Spinal cord (tissue), 10 donors: ENCODE data around the gene LRRC4C. TPM values are rescaled to one million over a fixed set of nuclear protein-coding genes. Genes with fewer than 3 reads are reported as not detected.

Experiments used
- DNase-seq, 6 donors: peaks; one replicate each; pipeline versions ENCODE4 v3.0.0 to v3.0.0-alpha.2; 2013 to 2015; ENCODE audit warnings: low spot score in 6 of 6, low read depth in 4 of 6
- H3K27ac ChIP-seq: one replicate; pipeline ENCODE4 v1.5.1; 2013; ENCODE audit warnings: low read depth, low read length, control low read depth
- H3K27me3 ChIP-seq: one replicate; pipeline ENCODE4 v1.6.1; 2013; ENCODE audit warnings: low read length; ENCODE audit not compliant: control insufficient read depth, insufficient read depth
- H3K36me3 ChIP-seq: one replicate; pipeline ENCODE4 v1.6.1; 2013; ENCODE audit warnings: low read length; ENCODE audit not compliant: control insufficient read depth, insufficient read depth
- H3K4me1 ChIP-seq: one replicate; pipeline ENCODE4 v1.6.1; 2013; ENCODE audit warnings: low read length; ENCODE audit not compliant: control insufficient read depth, insufficient read depth
- H3K4me3 ChIP-seq: one replicate; pipeline ENCODE4 v1.5.1; 2013; ENCODE audit warnings: low read depth, low read length, control low read depth
- H3K9me3 ChIP-seq: one replicate; pipeline ENCODE4 v1.6.1; 2013; ENCODE audit warnings: low read length; ENCODE audit not compliant: control insufficient read depth, insufficient read depth
- WGBS: methylation state at CpG from one replicate; pipeline ENCODE4 v1.1.5; 2013; ENCODE audit warnings: missing lambda C conversion rate; ENCODE audit not compliant: insufficient coverage; 5-methylcytosine and 5-hydroxymethylcytosine counted together
- polyA plus RNA-seq, 2 donors: library from polyadenylated mRNA; unstranded; fragments of 120-200 nt; gene quantifications; one replicate each; pipeline ENCODE4 v1.2.1, GENCODE V29; 2013; ENCODE audit not compliant: insufficient read length in 2 of 2
- total RNA-seq, 2 donors: library from RNA; depleted of rRNA in 1 of 2; stranded (reverse); fragments of 120-200 nt in 1 of 2; fragments of >200 nt in 1 of 2; gene quantifications; one replicate each; pipeline versions ENCODE4 v1.2.3 to v1.2.4, GENCODE V29; 2013 to 2014
- donor health status: healthy.

LRRC4C gene
- total and polyA plus RNA-seq, 4 donors: 25.6 to 54.9 (median 39.0) TPM

GRCh38 chr11:41377709-41378394, 81.6 kb downstream of the LRRC4C start:
- Histone ChIP-seq H3K27me3 (no peaks in the 10 kb centered on the region), H3K9me3 (no peaks in the 10 kb centered on the region), H3K4me3 (no peak overlapping the region), H3K4me1 (no peaks in the 10 kb centered on the region), H3K27ac (no peak overlapping the region), H3K36me3 (no peaks in the 10 kb centered on the region)
- no CpG with 5 or more reads among the region's 7 CpGs for WGBS
- no peak for DNase-seq

GRCh38 chr11:41351825-41352224, 107.6 kb downstream of the LRRC4C start:
- no peaks in the 10 kb centered on the region for H3K9me3 ChIP-seq
- no peaks in the 10 kb centered on the region for H3K4me1 ChIP-seq
- no peak overlapping the region for H3K27ac ChIP-seq
- no peaks in the 10 kb centered on the region for H3K36me3 ChIP-seq
- H3K4me3 ChIP-seq: no peak overlapping the region
- DNase-seq: no peak
- no CpG with 5 or more reads among the region's 2 CpGs for WGBS
- no peaks in the 10 kb centered on the region for H3K27me3 ChIP-seq

GRCh38 chr11:41346042-41346441, 113.4 kb downstream of the LRRC4C start:
- no peak for DNase-seq
- H3K4me3 ChIP-seq: no peak overlapping the region
- no peak overlapping the region for H3K27ac ChIP-seq
- no peaks in the 10 kb centered on the region for H3K36me3 ChIP-seq
- no peaks in the 10 kb centered on the region for H3K27me3 ChIP-seq
- no CpG with 5 or more reads among the region's 2 CpGs for WGBS
- no peaks in the 10 kb centered on the region for H3K4me1 ChIP-seq
- H3K9me3 ChIP-seq: no peaks in the 10 kb centered on the region

- no peak overlapping the region for H3K4me3 ChIP-seq
- no peak overlapping the region for H3K27ac ChIP-seq
- no peaks in the 10 kb centered on the region for H3K36me3 ChIP-seq
- H3K4me1 ChIP-seq: no peaks in the 10 kb centered on the region
- DNase-seq: no peak
- no peaks in the 10 kb centered on the region for H3K9me3 ChIP-seq
- WGBS: 100% methylated on average over 2 of the region's 7 CpGs
- no peaks in the 10 kb centered on the region for H3K27me3 ChIP-seq
These were observed 125.2 kb downstream of the LRRC4C start for GRCh38 chr11:41334007-41334933.

GRCh38 chr11:41333357-41333756, 126.1 kb downstream of the LRRC4C start:
- WGBS: no CpG with 5 or more reads among the region's 1 CpG
- H3K27ac ChIP-seq: no peak overlapping the region
- DNase-seq: no peak

GRCh38 chr11:41328324-41328723, 131.1 kb downstream of the LRRC4C start:
- no peaks in the 10 kb centered on the region for H3K9me3 ChIP-seq
- no peaks in the 10 kb centered on the region for H3K36me3 ChIP-seq
- H3K4me1 ChIP-seq: no peaks in the 10 kb centered on the region
- DNase-seq: no peak
- WGBS: no CpG with 5 or more reads among the region's 4 CpGs
- no peak overlapping the region for H3K4me3 ChIP-seq
- no peak overlapping the region for H3K27ac ChIP-seq
- no peaks in the 10 kb centered on the region for H3K27me3 ChIP-seq

More at GRCh38 chr11:41333357-41333756, 126.1 kb downstream of the LRRC4C start:
- Histone ChIP-seq H3K4me1 (no peaks in the 10 kb centered on the region), H3K4me3 (no peak overlapping the region), H3K27me3 (no peaks in the 10 kb centered on the region), H3K36me3 (no peaks in the 10 kb centered on the region), H3K9me3 (no peaks in the 10 kb centered on the region)

- no peak overlapping the region for H3K27ac ChIP-seq
- 100% methylated on average over 2 of the region's 3 CpGs for WGBS
- no peak for DNase-seq
- no peaks in the 10 kb centered on the region for H3K27me3 ChIP-seq
- H3K9me3 ChIP-seq: no peaks in the 10 kb centered on the region
- H3K4me3 ChIP-seq: no peak overlapping the region
- no peaks in the 10 kb centered on the region for H3K4me1 ChIP-seq
- no peaks in the 10 kb centered on the region for H3K36me3 ChIP-seq
These were observed 136.0 kb downstream of the LRRC4C start for GRCh38 chr11:41323446-41323845.

- Histone ChIP-seq H3K4me3 (no peak overlapping the region), H3K9me3 (no peaks in the 10 kb centered on the region), H3K27ac (no peak overlapping the region), H3K27me3 (no peaks in the 10 kb centered on the region), H3K4me1 (no peaks in the 10 kb centered on the region), H3K36me3 (no peaks in the 10 kb centered on the region)
- no peak for DNase-seq
- no CpG with 5 or more reads among the region's 1 CpG for WGBS
These were observed 138.8 kb downstream of the LRRC4C start for GRCh38 chr11:41320653-41321052.

GRCh38 chr11:41320238-41320637, 139.2 kb downstream of the LRRC4C start:
- Histone ChIP-seq H3K4me3 (no peak overlapping the region), H3K27me3 (no peaks in the 10 kb centered on the region), H3K36me3 (no peaks in the 10 kb centered on the region), H3K4me1 (no peaks in the 10 kb centered on the region), H3K27ac (no peak overlapping the region), H3K9me3 (no peaks in the 10 kb centered on the region)
- DNase-seq: no peak
- 83% methylated on average over 1 of the region's 3 CpGs for WGBS
